ENCODE results near the gene LCN6.
"Not testable (repeated sequence)": the region's sequence is repeated elsewhere in the genome, so short reads cannot be mapped to it uniquely, and the experiment has no call there.

LCN6 gene

DNA sequence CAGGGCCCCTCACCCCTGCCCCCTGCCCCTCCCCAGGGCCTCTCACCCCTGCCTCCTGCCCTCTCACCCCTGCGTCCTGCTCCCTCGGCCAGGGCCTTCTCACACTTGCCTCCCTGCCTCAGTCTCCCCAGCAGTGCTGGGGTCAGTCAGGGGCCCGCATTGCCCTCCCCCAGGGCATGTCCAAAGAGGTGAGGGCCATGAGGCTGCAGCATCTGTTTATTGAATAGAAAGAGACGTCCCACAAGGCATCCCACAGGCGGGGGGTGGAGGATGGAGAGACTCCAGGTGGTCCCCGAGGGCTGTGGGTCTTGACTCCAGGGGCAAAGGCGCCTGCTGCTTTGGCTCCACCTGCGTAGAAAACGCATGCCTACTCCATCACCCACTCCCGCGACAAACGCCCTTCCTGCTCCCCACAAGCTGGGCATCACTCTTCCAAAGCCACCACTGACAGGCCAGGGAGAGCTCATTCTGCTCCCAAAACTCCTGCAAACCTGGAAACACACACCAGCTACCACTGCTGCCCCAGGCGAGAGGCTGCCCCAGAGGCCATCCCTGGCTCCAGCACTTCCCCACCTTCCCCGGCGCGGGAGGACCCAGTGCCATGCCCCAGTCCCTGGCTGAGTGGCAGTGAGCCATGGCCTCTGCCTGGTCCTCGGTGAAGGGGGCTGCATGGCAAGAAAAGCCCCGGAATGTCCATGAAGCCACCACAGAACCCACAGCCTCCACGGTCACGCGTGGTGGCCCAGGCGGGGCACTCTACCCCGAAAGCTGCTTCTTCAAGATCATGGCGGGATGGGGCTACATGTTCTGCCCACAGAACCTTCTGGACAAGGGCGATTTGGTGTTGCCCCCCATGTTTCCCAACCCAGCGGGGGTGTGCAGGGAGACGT lies 11.4 kb upstream of the LCN6 start:
- H3K9me3 Mint-ChIP-seq: no peaks in the 10 kb centered on the region
- peaks cover 12% of the 10 kb centered on the region for H3K4me1 Mint-ChIP-seq
- H3K27me3 Mint-ChIP-seq: no peaks in the 10 kb centered on the region
- peak overlapping the region; percentile 44 for H3K4me3 Mint-ChIP-seq
- ATAC-seq (ENCODE audit: low read depth) (no peak), DNase-seq (ENCODE audit: low spot score in 2 of 2) (no peak)
- no peak overlapping the region for H3K27ac Mint-ChIP-seq
- no peaks in the 10 kb centered on the region for H3K36me3 Mint-ChIP-seq

- Mint-ChIP-seq H3K27ac (no peak overlapping the region), H3K4me3 (no peak overlapping the region), H3K27me3 (no peaks in the 10 kb centered on the region), H3K36me3 (no peaks in the 10 kb centered on the region), H3K4me1 (peaks cover 12% of the 10 kb centered on the region), H3K9me3 (no peaks in the 10 kb centered on the region)
- ATAC-seq (ENCODE audit: low read depth) (no peak), DNase-seq (ENCODE audit: low spot score in 2 of 2) (no peak)
Measured at GRCh38 chr9:136759001-136759400, 10.7 kb upstream of the LCN6 start.

DNA sequence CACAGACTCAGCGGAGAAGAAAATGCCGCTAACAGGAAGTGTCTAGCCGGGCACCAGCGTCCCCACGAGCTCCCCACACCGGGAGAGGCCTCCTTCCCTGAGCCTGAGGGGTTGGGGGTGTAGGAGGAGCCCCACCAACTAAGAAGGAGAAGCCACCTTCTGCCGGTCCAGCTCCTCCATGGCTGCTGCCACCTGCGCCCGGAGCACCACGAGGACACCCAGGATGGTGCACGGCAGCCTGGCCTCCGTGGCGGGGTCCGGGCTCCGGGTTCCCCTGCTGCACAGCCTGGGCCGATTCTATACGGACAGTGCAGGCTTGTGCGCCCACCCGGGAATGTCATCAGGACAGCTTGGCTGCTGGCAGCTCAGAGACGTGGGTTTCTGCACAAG lies 9.4 kb upstream of the LCN6 start:
- DNase-seq (ENCODE audit: low spot score in 2 of 2) (no peak), ATAC-seq (ENCODE audit: low read depth) (peak; percentile 5)
- Mint-ChIP-seq H3K27me3 (no peaks in the 10 kb centered on the region), H3K4me1 (peaks cover 12% of the 10 kb centered on the region), H3K36me3 (no peaks in the 10 kb centered on the region), H3K9me3 (no peaks in the 10 kb centered on the region), H3K27ac (no peak overlapping the region), H3K4me3 (peak overlapping the region; percentile 27)

DNA sequence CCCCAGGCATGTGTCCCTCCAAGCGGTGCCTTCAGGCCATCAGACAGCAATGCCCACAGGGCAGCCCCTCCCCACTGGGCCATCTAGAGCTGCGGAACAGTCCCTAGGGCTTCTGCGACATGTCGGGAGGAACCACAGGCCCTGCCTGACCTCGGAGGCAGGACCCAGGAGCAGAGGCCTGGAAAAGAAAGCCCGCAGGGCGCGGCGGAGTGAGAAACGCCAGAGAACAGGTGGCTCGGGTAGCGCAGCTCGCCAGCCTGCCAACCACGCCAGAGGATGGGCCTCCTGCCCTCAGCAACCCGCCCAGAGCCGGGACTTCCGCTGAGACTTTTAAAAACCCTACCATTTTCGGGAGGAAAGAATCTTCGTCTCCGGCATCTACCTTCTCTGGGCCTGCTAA lies 9.0 kb upstream of the LCN6 start:
- peaks cover 4% of the 10 kb centered on the region for H3K9me3 Mint-ChIP-seq
- peaks cover 12% of the 10 kb centered on the region for H3K4me1 Mint-ChIP-seq
- peaks cover 4% of the 10 kb centered on the region for H3K36me3 Mint-ChIP-seq
- ATAC-seq (ENCODE audit: low read depth) (peak; percentile 5), DNase-seq (ENCODE audit: low spot score in 2 of 2) (no peak)
- H3K27me3 Mint-ChIP-seq: no peaks in the 10 kb centered on the region
- H3K4me3 Mint-ChIP-seq: no peak overlapping the region
- no peak overlapping the region for H3K27ac Mint-ChIP-seq

- Mint-ChIP-seq H3K4me3 (no peak overlapping the region), H3K36me3 (peaks cover 4% of the 10 kb centered on the region), H3K27ac (no peak overlapping the region), H3K27me3 (no peaks in the 10 kb centered on the region), H3K9me3 (peaks cover 5% of the 10 kb centered on the region), H3K4me1 (peaks cover 12% of the 10 kb centered on the region)
- DNase-seq (ENCODE audit: low spot score in 2 of 2) (no peak), ATAC-seq (ENCODE audit: low read depth) (no peak)
Measured at GRCh38 chr9:136756836-136757235, 8.5 kb upstream of the LCN6 start.

GRCh38 chr9:136756134-136756438 lies 7.8 kb upstream of the LCN6 start:
- no peaks in the 10 kb centered on the region for H3K27me3 Mint-ChIP-seq
- DNase-seq (ENCODE audit: low spot score in 2 of 2) (no peak), ATAC-seq (ENCODE audit: low read depth) (no peak)
- H3K4me3 Mint-ChIP-seq: no peak overlapping the region
- peaks cover 4% of the 10 kb centered on the region for H3K36me3 Mint-ChIP-seq
- H3K4me1 Mint-ChIP-seq: peaks cover 12% of the 10 kb centered on the region
- no peak overlapping the region for H3K27ac Mint-ChIP-seq
- peaks cover 5% of the 10 kb centered on the region for H3K9me3 Mint-ChIP-seq

- not testable (repeated sequence) for H3K9me3 Mint-ChIP-seq; H3K27me3 Mint-ChIP-seq; H3K36me3 Mint-ChIP-seq; DNase-seq (ENCODE audit: low spot score in 2 of 2); H3K4me3 Mint-ChIP-seq; H3K27ac Mint-ChIP-seq; ATAC-seq (ENCODE audit: low read depth)
- H3K4me1 Mint-ChIP-seq: peaks cover 14% of the 10 kb centered on the region
Measured at GRCh38 chr9:136755302-136756133, 7.2 kb upstream of the LCN6 start.

DNA sequence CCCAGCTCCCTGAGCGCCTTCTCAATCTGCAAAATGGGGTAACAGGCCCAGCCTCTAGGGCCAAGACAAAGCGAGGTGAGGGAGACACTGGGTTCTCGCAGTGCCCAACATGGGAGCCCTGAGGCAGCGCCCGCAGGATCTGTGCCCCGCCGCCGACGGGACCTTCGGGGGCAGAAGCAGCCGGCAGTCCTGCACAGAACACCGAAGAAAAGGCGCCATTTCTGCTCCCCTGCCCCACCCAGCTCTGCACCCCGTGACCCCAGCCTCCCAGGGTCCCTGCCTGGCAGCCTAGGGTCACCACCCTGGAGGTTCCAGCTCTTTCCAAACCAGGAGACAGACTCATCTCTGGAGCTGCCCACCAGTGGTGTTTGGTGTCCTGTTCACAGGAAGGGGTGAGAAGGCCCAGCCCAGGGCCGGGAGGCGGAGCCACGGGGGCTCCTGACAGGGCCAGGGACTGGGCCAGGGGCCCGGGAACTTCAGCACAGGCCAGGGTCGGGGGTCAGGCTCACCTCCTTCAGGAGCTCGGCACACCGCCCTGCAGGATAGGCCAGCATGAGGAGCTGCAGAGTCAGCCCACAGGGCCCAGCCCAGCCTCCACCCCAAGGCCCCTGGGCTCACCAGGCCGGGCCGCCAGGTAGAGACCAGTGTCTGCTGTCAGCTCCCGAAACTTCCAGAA lies 6.4 kb upstream of the LCN6 start:
- Mint-ChIP-seq H3K27me3 (no peaks in the 10 kb centered on the region), H3K36me3 (peaks cover 5% of the 10 kb centered on the region), H3K4me1 (peaks cover 20% of the 10 kb centered on the region), H3K27ac (no peak overlapping the region), H3K9me3 (peaks cover 7% of the 10 kb centered on the region), H3K4me3 (no peak overlapping the region)
- no peak for ATAC-seq (ENCODE audit: low read depth)
- no peak for DNase-seq (ENCODE audit: low spot score in 2 of 2)

GRCh38 chr9:136754059-136754572 lies 5.8 kb upstream of the LCN6 start:
- ATAC-seq (ENCODE audit: low read depth): no peak
- peaks cover 21% of the 10 kb centered on the region for H3K4me1 Mint-ChIP-seq
- peaks cover 5% of the 10 kb centered on the region for H3K36me3 Mint-ChIP-seq
- H3K27me3 Mint-ChIP-seq: no peaks in the 10 kb centered on the region
- H3K9me3 Mint-ChIP-seq: peaks cover 7% of the 10 kb centered on the region
- no peak overlapping the region for H3K4me3 Mint-ChIP-seq
- no peak overlapping the region for H3K27ac Mint-ChIP-seq
- no peak for DNase-seq (ENCODE audit: low spot score in 2 of 2)

DNA sequence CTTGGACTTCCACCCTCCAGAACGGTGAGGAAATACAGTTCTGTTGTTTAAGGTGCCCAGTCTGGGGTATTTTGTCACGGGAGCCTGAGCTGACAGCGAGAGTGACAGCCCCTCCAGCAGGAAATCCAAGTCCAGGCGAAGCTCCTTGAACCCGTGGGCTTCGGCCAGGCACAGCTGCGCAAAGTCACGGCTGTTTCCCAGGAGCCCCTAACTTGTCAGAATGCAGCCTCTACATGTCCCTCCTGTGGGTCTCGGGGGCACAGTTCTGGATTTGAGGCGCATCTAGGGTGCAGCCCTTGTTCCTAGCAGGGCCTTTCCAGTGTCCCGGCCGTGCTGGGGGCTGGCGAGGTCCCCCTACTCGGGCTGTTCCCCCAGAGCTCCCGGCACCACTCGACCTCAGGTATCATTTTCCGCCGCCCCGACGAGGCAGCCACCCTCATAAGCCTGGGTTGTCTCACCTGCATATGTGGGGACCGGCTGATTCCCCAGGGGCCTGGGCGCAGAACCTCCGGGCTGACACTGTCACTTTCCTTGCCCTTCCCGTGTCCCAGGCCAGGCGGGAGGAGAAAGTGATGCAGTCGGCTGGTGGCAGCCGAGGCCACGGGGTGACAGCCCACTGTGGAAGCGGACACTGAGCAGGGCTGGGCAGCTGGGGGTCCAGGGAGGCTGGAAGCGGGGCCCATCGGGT lies 5.2 kb upstream of the LCN6 start:
- no peaks in the 10 kb centered on the region for H3K27me3 Mint-ChIP-seq
- H3K4me1 Mint-ChIP-seq: peaks cover 26% of the 10 kb centered on the region
- H3K27ac Mint-ChIP-seq: no peak overlapping the region
- DNase-seq (ENCODE audit: low spot score in 2 of 2): no peak
- ATAC-seq (ENCODE audit: low read depth): no peak
- no peak overlapping the region for H3K4me3 Mint-ChIP-seq
- H3K9me3 Mint-ChIP-seq: peaks cover 7% of the 10 kb centered on the region
- peaks cover 5% of the 10 kb centered on the region for H3K36me3 Mint-ChIP-seq

DNA sequence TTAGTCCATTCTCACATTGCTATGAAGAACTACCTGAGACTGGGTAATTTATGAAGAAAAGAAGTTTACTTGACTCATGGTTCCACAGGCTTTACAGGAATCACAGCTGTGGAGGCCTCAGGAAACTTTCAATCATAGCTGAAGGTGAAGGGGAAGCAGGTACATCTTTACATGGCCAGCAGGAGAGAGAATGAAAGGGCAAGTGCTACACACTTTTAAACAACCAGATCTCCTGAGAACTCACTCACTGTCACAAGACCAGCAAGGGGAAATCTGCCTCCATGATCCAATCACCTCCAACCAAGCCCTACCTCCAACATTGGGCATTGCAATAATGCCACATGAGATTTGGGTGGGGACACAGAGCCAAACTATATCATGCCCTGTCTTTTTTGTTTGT lies 3.5 kb upstream of the LCN6 start:
- no peak for DNase-seq (ENCODE audit: low spot score in 2 of 2)
- H3K27me3 Mint-ChIP-seq: no peaks in the 10 kb centered on the region
- H3K4me1 Mint-ChIP-seq: peaks cover 36% of the 10 kb centered on the region
- H3K36me3 Mint-ChIP-seq: peaks cover 5% of the 10 kb centered on the region
- no peak for ATAC-seq (ENCODE audit: low read depth)
- no peak overlapping the region for H3K27ac Mint-ChIP-seq
- peaks cover 7% of the 10 kb centered on the region for H3K9me3 Mint-ChIP-seq
- H3K4me3 Mint-ChIP-seq: no peak overlapping the region

- peaks cover 36% of the 10 kb centered on the region for H3K4me1 Mint-ChIP-seq
- H3K27ac Mint-ChIP-seq: peak overlapping the region; percentile 90
- peaks cover 7% of the 10 kb centered on the region for H3K9me3 Mint-ChIP-seq
- no peaks in the 10 kb centered on the region for H3K27me3 Mint-ChIP-seq
- ATAC-seq (ENCODE audit: low read depth) (no peak), DNase-seq (ENCODE audit: low spot score in 2 of 2) (no peak)
- peak overlapping the region; percentile 29 for H3K4me3 Mint-ChIP-seq
- H3K36me3 Mint-ChIP-seq: peaks cover 5% of the 10 kb centered on the region
Measured at GRCh38 chr9:136751244-136751643, 2.9 kb upstream of the LCN6 start.

- Mint-ChIP-seq H3K36me3 (peaks cover 5% of the 10 kb centered on the region), H3K27ac (peak overlapping the region; percentile 90), H3K4me1 (peaks cover 32% of the 10 kb centered on the region), H3K9me3 (peaks cover 7% of the 10 kb centered on the region), H3K4me3 (no peak overlapping the region), H3K27me3 (no peaks in the 10 kb centered on the region)
- ATAC-seq (ENCODE audit: low read depth): no peak
- no peak for DNase-seq (ENCODE audit: low spot score in 2 of 2)
Measured at GRCh38 chr9:136750526-136750925, 2.2 kb upstream of the LCN6 start.

Data from memory B cell (primary cell).